Epithelial cell of proximal tubule (primary cell): Measurements from ENCODE around the gene ZNF527. TPM values are rescaled to one million over a fixed set of nuclear protein-coding genes. Genes with fewer than 3 reads are reported as not detected.
A peak's percentile ranks its signal among the peaks of the same experiment; 100 is the strongest.

Experiments
- DNase-seq: peaks from one replicate; pipeline ENCODE4 v3.0.0-alpha.2; 2011; ENCODE audit warnings: low read depth
- H3K4me3 ChIP-seq: 2 replicates; pipeline ENCODE4 v1.5.1; 2011; ENCODE audit warnings: low read depth, mild to moderate bottlenecking, low read length
- total RNA-seq: library from RNA; depleted of rRNA; stranded (reverse); fragments of >200 nt; gene quantifications from 2 replicates; pipeline ENCODE4 v1.2.3, GENCODE V29; 2015
- TF ChIP-seq, protein P1 (sequence below): conservative IDR thresholded peaks from 2 replicates; pipeline ENCODE4 v1.5.1; 2012; ENCODE audit warnings: low read depth, mild to moderate bottlenecking, low read length

Gene ZNF527
- total RNA-seq, result 1.9 and 4.4 TPM in 2 replicates

DNA sequence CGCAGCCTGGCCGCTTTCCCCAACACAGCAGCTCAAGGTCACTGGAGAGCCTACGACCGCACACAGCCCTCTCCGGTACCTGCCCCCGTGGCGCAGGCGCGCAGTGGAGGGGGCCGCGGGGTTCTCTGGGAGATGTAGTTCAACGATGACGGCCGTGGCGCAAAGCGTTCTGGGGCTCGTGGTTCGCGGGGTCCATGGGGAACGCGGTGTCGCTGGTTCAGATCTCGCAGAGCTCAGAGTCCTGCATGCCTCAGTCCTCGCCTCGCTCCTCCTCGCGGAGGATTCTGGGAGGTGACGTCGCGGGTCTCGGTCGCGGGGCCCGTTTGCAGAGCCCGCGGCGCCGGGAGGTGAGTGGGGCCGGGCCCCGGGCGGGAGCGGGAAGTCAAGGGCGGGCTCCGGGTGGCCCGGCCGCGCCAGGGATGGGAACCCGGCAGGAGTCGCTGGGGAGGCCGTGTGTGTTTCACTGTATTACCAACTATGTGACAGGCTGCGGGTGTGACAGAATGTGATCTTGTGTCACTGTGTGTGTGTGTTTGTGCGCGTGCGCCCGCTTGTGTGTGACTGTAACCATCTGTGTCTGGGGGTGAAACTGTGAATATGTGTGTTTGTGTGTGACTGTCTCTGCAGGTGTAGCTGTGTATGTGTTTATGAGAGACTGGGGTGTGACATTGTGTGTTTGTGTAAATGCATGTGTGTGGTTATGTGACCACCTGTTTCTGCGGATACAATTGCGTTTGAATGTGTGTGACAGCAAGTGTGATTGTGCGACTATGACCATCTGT, at the start of gene ZNF527:
Gene ZNF527 (plus strand): TSS at position 220 of the 782 bp plus-strand sequence. CDS start 3,100 bp downstream, outside the sequence.
- peak within 1 kb of the TSS; percentile 90 for H3K4me3 ChIP-seq
- peak; percentile 83 for DNase-seq
- TF ChIP-seq, protein P1, sequence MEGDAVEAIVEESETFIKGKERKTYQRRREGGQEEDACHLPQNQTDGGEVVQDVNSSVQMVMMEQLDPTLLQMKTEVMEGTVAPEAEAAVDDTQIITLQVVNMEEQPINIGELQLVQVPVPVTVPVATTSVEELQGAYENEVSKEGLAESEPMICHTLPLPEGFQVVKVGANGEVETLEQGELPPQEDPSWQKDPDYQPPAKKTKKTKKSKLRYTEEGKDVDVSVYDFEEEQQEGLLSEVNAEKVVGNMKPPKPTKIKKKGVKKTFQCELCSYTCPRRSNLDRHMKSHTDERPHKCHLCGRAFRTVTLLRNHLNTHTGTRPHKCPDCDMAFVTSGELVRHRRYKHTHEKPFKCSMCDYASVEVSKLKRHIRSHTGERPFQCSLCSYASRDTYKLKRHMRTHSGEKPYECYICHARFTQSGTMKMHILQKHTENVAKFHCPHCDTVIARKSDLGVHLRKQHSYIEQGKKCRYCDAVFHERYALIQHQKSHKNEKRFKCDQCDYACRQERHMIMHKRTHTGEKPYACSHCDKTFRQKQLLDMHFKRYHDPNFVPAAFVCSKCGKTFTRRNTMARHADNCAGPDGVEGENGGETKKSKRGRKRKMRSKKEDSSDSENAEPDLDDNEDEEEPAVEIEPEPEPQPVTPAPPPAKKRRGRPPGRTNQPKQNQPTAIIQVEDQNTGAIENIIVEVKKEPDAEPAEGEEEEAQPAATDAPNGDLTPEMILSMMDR, result no peak

DNA sequence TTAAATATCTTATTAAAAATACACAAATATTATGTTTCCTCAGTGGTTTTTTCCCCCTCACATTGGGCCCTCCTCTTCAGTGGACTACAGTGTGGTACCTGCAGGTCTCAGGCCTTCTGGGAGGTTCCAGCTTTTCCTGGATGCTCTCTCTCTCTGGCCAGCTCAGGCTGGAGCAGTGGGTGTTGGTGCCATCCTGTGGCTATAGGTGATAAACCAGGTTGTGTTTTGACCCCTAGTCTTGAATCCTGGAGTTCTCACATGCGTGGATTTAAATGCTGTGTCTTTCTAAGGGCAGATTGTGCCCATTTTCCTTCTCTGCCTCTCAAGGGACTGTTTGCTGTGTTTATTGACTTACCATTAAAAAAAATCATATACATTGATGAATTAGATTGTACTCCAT, 41.2 kb upstream of the ZNF527 start:
- no peak for DNase-seq
- no peak overlapping the region for H3K4me3 ChIP-seq
- TF ChIP-seq, protein P1, result peak; percentile 40

DNA sequence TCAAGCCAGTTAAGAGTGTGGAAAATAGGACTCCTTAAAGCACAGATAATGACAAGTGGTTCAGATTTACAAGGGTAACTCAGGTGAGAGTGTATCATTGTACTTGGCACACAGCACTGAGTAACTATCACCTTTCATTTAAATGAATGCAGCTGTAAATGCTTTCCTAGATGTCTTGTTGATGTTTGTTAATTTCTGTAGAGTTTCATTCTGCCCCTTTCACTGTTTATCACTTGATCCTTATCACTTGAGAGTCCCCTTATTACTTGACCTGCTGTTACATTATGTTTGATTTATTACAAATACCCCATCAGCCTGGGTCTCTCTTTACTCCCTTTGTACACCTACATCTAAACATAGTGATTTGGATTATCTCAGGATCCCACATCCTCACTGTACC, 38.1 kb upstream of the ZNF527 start:
- DNase-seq, result no peak
- H3K4me3 ChIP-seq, result no peak overlapping the region
- TF ChIP-seq, protein P1, result no peak

DNA sequence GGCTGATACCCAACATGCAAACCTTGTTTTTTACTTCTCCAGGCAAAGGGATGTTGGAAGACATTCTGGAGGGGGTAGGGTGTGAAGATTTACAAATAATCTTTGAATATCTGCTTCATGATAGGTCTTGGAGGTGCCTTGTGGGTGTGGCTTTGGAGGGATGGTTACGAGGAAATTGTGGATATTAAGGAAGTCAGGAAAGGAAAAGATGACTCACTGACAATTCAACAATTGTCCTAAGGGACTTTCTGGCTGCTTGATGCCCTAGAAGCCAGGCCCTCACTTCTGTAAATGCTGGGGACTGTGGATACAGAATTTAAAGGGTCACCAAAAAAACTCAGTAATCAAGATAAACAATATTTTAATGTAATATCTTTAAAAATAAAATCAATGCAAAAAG, 37.4 kb upstream of the ZNF527 start:
- no peak for DNase-seq
- no peak overlapping the region for H3K4me3 ChIP-seq
- TF ChIP-seq, protein P1, result no peak

DNA sequence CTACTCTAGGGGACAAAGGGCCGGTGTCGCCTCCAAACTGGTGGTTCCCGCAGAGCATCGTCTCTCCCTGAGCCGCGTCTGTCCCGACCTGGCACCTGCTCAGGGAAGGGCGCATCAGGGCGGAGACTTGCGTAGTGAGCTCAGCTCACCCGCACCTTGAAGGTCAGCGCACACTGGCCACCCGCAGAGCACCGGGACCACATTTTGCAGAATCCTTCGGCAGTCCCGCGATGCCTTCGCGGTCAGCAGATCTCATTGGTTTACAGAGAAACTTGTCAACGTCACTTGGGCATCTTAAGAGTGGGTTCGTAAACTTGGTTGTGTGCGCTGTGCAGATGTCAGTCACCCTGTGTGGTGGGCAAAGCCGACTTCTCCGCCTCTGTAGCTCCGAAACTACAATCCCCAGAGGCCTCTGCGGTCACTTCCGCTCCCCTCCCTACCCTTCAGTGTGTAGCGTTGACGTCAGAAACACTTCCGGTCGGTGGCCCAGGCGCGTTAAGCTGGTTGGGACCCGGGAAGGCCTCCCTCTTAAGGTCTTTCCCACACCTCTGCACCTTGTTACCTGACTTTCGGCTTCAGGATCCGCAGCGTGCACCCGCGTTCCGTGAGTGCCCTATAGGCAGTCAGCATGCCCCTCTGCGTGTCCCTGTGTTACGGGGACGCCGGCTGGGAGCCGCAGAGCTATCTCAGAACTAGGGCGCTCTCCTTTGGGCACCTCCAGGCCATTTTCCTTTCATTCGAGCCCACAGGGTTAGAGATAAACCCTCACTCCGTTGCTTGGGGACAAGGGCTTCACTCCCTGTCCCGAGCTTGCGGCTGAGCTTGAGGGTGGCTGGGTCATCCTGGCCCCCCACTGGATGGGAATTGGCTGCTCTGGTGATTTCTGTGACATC, 36.5 kb upstream of the ZNF527 start:
- DNase-seq, result peak; percentile 53
- H3K4me3 ChIP-seq, result peak overlapping the region; percentile 75
- TF ChIP-seq, protein P1, result no peak

DNA sequence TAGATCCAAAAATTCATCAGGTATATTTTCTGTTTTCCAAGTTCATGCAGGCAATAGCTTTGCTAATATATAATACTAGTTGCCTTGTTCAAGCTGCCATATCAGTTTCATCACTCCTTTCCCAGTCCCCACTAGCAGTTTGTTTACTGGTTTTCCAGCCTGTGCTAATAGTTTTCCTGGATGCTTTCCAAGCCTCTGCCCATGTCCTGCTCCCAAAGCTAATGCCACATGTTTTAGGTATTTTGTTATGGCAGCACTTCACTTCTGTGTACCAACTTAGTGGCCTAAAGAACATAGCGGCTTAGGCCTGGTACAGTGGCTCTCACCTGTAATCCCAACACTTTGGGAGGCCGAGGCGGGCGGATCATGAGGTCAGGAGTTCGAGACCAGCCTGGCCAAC, 28.1 kb upstream of the ZNF527 start:
- no peak overlapping the region for H3K4me3 ChIP-seq
- no peak for DNase-seq
- TF ChIP-seq, protein P1, result no peak
